Measurements from ENCODE around the gene ADH4.

Gene ADH4

GRCh38 chr4:99161373-99162099 is 17.4 kb upstream of the ADH4 start:
- DNase-seq (ENCODE audit: low read depth, low spot score), result no peak
- Histone ChIP-seq H3K27ac (ENCODE audit: low read length) (no peak overlapping the region), H3K9me3 (ENCODE audit: control insufficient read depth, insufficient read depth, low read length) (no peaks in the 10 kb centered on the region), H3K4me3 (ENCODE audit: low read length) (no peak overlapping the region), H3K27me3 (ENCODE audit: control insufficient read depth, insufficient read depth, low read length) (no peaks in the 10 kb centered on the region), H3K36me3 (ENCODE audit: control insufficient read depth, insufficient read depth, low read length) (no peaks in the 10 kb centered on the region), H3K4me1 (ENCODE audit: control insufficient read depth, insufficient read depth, low read length) (no peaks in the 10 kb centered on the region)
- no CpG with 5 or more reads among the region's 3 CpGs for WGBS (ENCODE audit: insufficient coverage, insufficient read length)

GRCh38 chr4:99159699-99160098 is 15.6 kb upstream of the ADH4 start:
- no CpG with 5 or more reads among the region's 1 CpG for WGBS (ENCODE audit: insufficient coverage, insufficient read length)

GRCh38 chr4:99157478-99157935 is 13.4 kb upstream of the ADH4 start:
- no CpG with 5 or more reads among the region's 3 CpGs for WGBS (ENCODE audit: insufficient coverage, insufficient read length)
- no peak for DNase-seq (ENCODE audit: low read depth, low spot score)
- Histone ChIP-seq H3K27me3 (ENCODE audit: control insufficient read depth, insufficient read depth, low read length) (no peaks in the 10 kb centered on the region), H3K4me1 (ENCODE audit: control insufficient read depth, insufficient read depth, low read length) (no peaks in the 10 kb centered on the region), H3K9me3 (ENCODE audit: control insufficient read depth, insufficient read depth, low read length) (no peaks in the 10 kb centered on the region; the same call in 1 of the 2 replicates), H3K36me3 (ENCODE audit: control insufficient read depth, insufficient read depth, low read length) (no peaks in the 10 kb centered on the region), H3K4me3 (ENCODE audit: low read length) (no peak overlapping the region), H3K27ac (ENCODE audit: low read length) (no peak overlapping the region)

More at GRCh38 chr4:99159699-99160098, 15.6 kb upstream of the ADH4 start:
- no peak overlapping the region for H3K27ac ChIP-seq (ENCODE audit: low read length)
- no peak overlapping the region for H3K4me3 ChIP-seq (ENCODE audit: low read length)
- H3K9me3 ChIP-seq (ENCODE audit: control insufficient read depth, insufficient read depth, low read length), result no peaks in the 10 kb centered on the region
- H3K4me1 ChIP-seq (ENCODE audit: control insufficient read depth, insufficient read depth, low read length), result no peaks in the 10 kb centered on the region
- no peaks in the 10 kb centered on the region for H3K36me3 ChIP-seq (ENCODE audit: control insufficient read depth, insufficient read depth, low read length)
- H3K27me3 ChIP-seq (ENCODE audit: control insufficient read depth, insufficient read depth, low read length), result no peaks in the 10 kb centered on the region
- DNase-seq (ENCODE audit: low read depth, low spot score), result no peak

- Histone ChIP-seq H3K27me3 (ENCODE audit: control insufficient read depth, insufficient read depth, low read length) (no peaks in the 10 kb centered on the region), H3K4me1 (ENCODE audit: control insufficient read depth, insufficient read depth, low read length) (no peaks in the 10 kb centered on the region), H3K36me3 (ENCODE audit: control insufficient read depth, insufficient read depth, low read length) (no peaks in the 10 kb centered on the region), H3K27ac (ENCODE audit: low read length) (no peak overlapping the region), H3K9me3 (ENCODE audit: control insufficient read depth, insufficient read depth, low read length) (no peaks in the 10 kb centered on the region; the same call in 1 of the 2 replicates), H3K4me3 (ENCODE audit: low read length) (no peak overlapping the region)
- DNase-seq (ENCODE audit: low read depth, low spot score), result no peak
- WGBS (ENCODE audit: insufficient coverage, insufficient read length), result no CpG with 5 or more reads among the region's 1 CpG
Observed at GRCh38 chr4:99156992-99157391, 12.9 kb upstream of the ADH4 start.

- no peak for DNase-seq (ENCODE audit: low read depth, low spot score)
- H3K9me3 ChIP-seq (ENCODE audit: control insufficient read depth, insufficient read depth, low read length), result no peaks in the 10 kb centered on the region; the same call in 1 of the 2 replicates
- H3K27ac ChIP-seq (ENCODE audit: low read length), result no peak overlapping the region
- no peak overlapping the region for H3K4me3 ChIP-seq (ENCODE audit: low read length)
- H3K36me3 ChIP-seq (ENCODE audit: control insufficient read depth, insufficient read depth, low read length), result no peaks in the 10 kb centered on the region
- no peaks in the 10 kb centered on the region for H3K27me3 ChIP-seq (ENCODE audit: control insufficient read depth, insufficient read depth, low read length)
- whole genome bisulfite sequencing (ENCODE audit: insufficient coverage, insufficient read length), result no CpG with 5 or more reads among the region's 4 CpGs
- H3K4me1 ChIP-seq (ENCODE audit: control insufficient read depth, insufficient read depth, low read length), result no peaks in the 10 kb centered on the region
Observed at GRCh38 chr4:99154658-99155342, 10.7 kb upstream of the ADH4 start.

- DNase-seq (ENCODE audit: low read depth, low spot score), result no peak
- Histone ChIP-seq H3K27me3 (ENCODE audit: control insufficient read depth, insufficient read depth, low read length) (no peaks in the 10 kb centered on the region), H3K9me3 (ENCODE audit: control insufficient read depth, insufficient read depth, low read length) (no peaks in the 10 kb centered on the region; the same call in 1 of the 2 replicates), H3K27ac (ENCODE audit: low read length) (no peak overlapping the region), H3K36me3 (ENCODE audit: control insufficient read depth, insufficient read depth, low read length) (no peaks in the 10 kb centered on the region), H3K4me3 (ENCODE audit: low read length) (no peak overlapping the region), H3K4me1 (ENCODE audit: control insufficient read depth, insufficient read depth, low read length) (no peaks in the 10 kb centered on the region)
- no CpG with 5 or more reads among the region's 1 CpG for WGBS (ENCODE audit: insufficient coverage, insufficient read length)
Observed at GRCh38 chr4:99151995-99152394, 7.9 kb upstream of the ADH4 start.

GRCh38 chr4:99151452-99151851 is 7.4 kb upstream of the ADH4 start:
- WGBS (ENCODE audit: insufficient coverage, insufficient read length), result no CpG with 5 or more reads among the region's 3 CpGs
- no peak overlapping the region for H3K4me3 ChIP-seq (ENCODE audit: low read length)
- no peaks in the 10 kb centered on the region for H3K36me3 ChIP-seq (ENCODE audit: control insufficient read depth, insufficient read depth, low read length)
- DNase-seq (ENCODE audit: low read depth, low spot score), result no peak
- no peak overlapping the region for H3K27ac ChIP-seq (ENCODE audit: low read length)
- no peaks in the 10 kb centered on the region for H3K4me1 ChIP-seq (ENCODE audit: control insufficient read depth, insufficient read depth, low read length)
- H3K9me3 ChIP-seq (ENCODE audit: control insufficient read depth, insufficient read depth, low read length), result no peaks in the 10 kb centered on the region; the same call in 1 of the 2 replicates
- H3K27me3 ChIP-seq (ENCODE audit: control insufficient read depth, insufficient read depth, low read length), result no peaks in the 10 kb centered on the region

- no peak overlapping the region for H3K4me3 ChIP-seq (ENCODE audit: low read length)
- WGBS (ENCODE audit: insufficient coverage, insufficient read length), result no CpG with 5 or more reads among the region's 6 CpGs
- H3K27ac ChIP-seq (ENCODE audit: low read length), result no peak overlapping the region
- H3K4me1 ChIP-seq (ENCODE audit: control insufficient read depth, insufficient read depth, low read length), result no peaks in the 10 kb centered on the region
- no peaks in the 10 kb centered on the region; the same call in 1 of the 2 replicates for H3K9me3 ChIP-seq (ENCODE audit: control insufficient read depth, insufficient read depth, low read length)
- H3K36me3 ChIP-seq (ENCODE audit: control insufficient read depth, insufficient read depth, low read length), result no peaks in the 10 kb centered on the region
- no peak for DNase-seq (ENCODE audit: low read depth, low spot score)
- no peaks in the 10 kb centered on the region for H3K27me3 ChIP-seq (ENCODE audit: control insufficient read depth, insufficient read depth, low read length)
Observed at GRCh38 chr4:99149426-99150019, 5.4 kb upstream of the ADH4 start.

- no peaks in the 10 kb centered on the region for H3K4me1 ChIP-seq (ENCODE audit: control insufficient read depth, insufficient read depth, low read length)
- H3K4me3 ChIP-seq (ENCODE audit: low read length), result no peak overlapping the region
- no CpG with 5 or more reads among the region's 1 CpG for WGBS (ENCODE audit: insufficient coverage, insufficient read length)
- H3K9me3 ChIP-seq (ENCODE audit: control insufficient read depth, insufficient read depth, low read length), result no peaks in the 10 kb centered on the region; the same call in 1 of the 2 replicates
- H3K27me3 ChIP-seq (ENCODE audit: control insufficient read depth, insufficient read depth, low read length), result no peaks in the 10 kb centered on the region
- no peaks in the 10 kb centered on the region for H3K36me3 ChIP-seq (ENCODE audit: control insufficient read depth, insufficient read depth, low read length)
- no peak for DNase-seq (ENCODE audit: low read depth, low spot score)
- H3K27ac ChIP-seq (ENCODE audit: low read length), result no peak overlapping the region
Observed at GRCh38 chr4:99148550-99148949, 4.5 kb upstream of the ADH4 start.

GRCh38 chr4:99144587-99144986 is 490 bp upstream of the ADH4 start:
- H3K4me3 ChIP-seq (ENCODE audit: low read length), result no peak overlapping the region
- no peak overlapping the region for H3K27ac ChIP-seq (ENCODE audit: low read length)
- WGBS (ENCODE audit: insufficient coverage, insufficient read length), result no CpG with 5 or more reads among the region's 1 CpG
- no peak for DNase-seq (ENCODE audit: low read depth, low spot score)
- no peaks in the 10 kb centered on the region for H3K36me3 ChIP-seq (ENCODE audit: control insufficient read depth, insufficient read depth, low read length)
- H3K9me3 ChIP-seq (ENCODE audit: control insufficient read depth, insufficient read depth, low read length), result no peaks in the 10 kb centered on the region
- H3K4me1 ChIP-seq (ENCODE audit: control insufficient read depth, insufficient read depth, low read length), result no peaks in the 10 kb centered on the region
- H3K27me3 ChIP-seq (ENCODE audit: control insufficient read depth, insufficient read depth, low read length), result no peaks in the 10 kb centered on the region

Measured in iPS DF 6.9 (cell line).